HS-5 (cell line): ENCODE data around the gene NSUN5.
"Not testable (repeated sequence)": the region's sequence is repeated elsewhere in the genome, so short reads cannot be mapped to it uniquely, and the experiment has no call there.

Experiments
- DNase-seq: peaks from one replicate; pipeline ENCODE4 v3.0.0-alpha.2; 2012; ENCODE audit warnings: low read depth

Gene NSUN5

GRCh38 chr7:73325424-73325823 lies 16.8 kb upstream of the NSUN5 start:
- DNase-seq = not testable (repeated sequence)

GRCh38 chr7:73324081-73324845 lies 15.6 kb upstream of the NSUN5 start:
- not testable (repeated sequence) for DNase-seq

- not testable (repeated sequence) for DNase-seq
These were observed 14.9 kb upstream of the NSUN5 start for GRCh38 chr7:73323434-73324080.

- not testable (repeated sequence) for DNase-seq
These were observed 11.4 kb upstream of the NSUN5 start for GRCh38 chr7:73320009-73320408.

GRCh38 chr7:73319541-73319940 lies 10.9 kb upstream of the NSUN5 start:
- DNase-seq = not testable (repeated sequence)

- DNase-seq = not testable (repeated sequence)
These were observed 10.1 kb upstream of the NSUN5 start for GRCh38 chr7:73318656-73319204.

- no peak for DNase-seq
These were observed 7.9 kb upstream of the NSUN5 start for GRCh38 chr7:73316521-73316920.

GRCh38 chr7:73314271-73314670 lies 5.6 kb upstream of the NSUN5 start:
- no peak for DNase-seq

GRCh38 chr7:73313521-73313906 lies 4.9 kb upstream of the NSUN5 start:
- DNase-seq = no peak

GRCh38 chr7:73312831-73313520 lies 4.3 kb upstream of the NSUN5 start:
- DNase-seq = no peak

- DNase-seq = not testable (repeated sequence)
These were observed 2.8 kb upstream of the NSUN5 start for GRCh38 chr7:73311421-73311820.

- DNase-seq = no peak
These were observed 457 bp downstream of the NSUN5 start for GRCh38 chr7:73308074-73308664.

GRCh38 chr7:73307436-73307835 lies 1.2 kb downstream of the NSUN5 start:
- DNase-seq = no peak

GRCh38 chr7:73304612-73305387 lies 3.8 kb downstream of the NSUN5 start:
- not testable (repeated sequence) for DNase-seq

GRCh38 chr7:73304071-73304470 lies 4.6 kb downstream of the NSUN5 start:
- no peak for DNase-seq

GRCh38 chr7:73303546-73303945 lies 5.1 kb downstream of the NSUN5 start:
- DNase-seq = no peak

GRCh38 chr7:73302846-73303245 lies 5.8 kb downstream of the NSUN5 start:
- DNase-seq = not testable (repeated sequence)

GRCh38 chr7:73301108-73301507 lies 7.5 kb downstream of the NSUN5 start:
- not testable (repeated sequence) for DNase-seq

- not testable (repeated sequence) for DNase-seq
These were observed 8.8 kb downstream of the NSUN5 start for GRCh38 chr7:73299812-73300211.

GRCh38 chr7:73297706-73298105 lies 10.9 kb downstream of the NSUN5 start:
- DNase-seq = not testable (repeated sequence)

GRCh38 chr7:73297235-73297634 lies 11.4 kb downstream of the NSUN5 start:
- DNase-seq = not testable (repeated sequence)
